Measurements from ENCODE around the gene SEPTIN10. TPM values are rescaled to one million over a fixed set of nuclear protein-coding genes. Genes with fewer than 3 reads are reported as not detected.

The SEPTIN10 gene
- total RNA-seq, 1 experiment from 2014 or later: 105 TPM

GRCh38 chr2:109498906-109499305 lies 114.9 kb downstream of the SEPTIN10 start:
- CTCF ChIA-PET: interaction anchor here (6.3 kb wide), 1 partner anchor 11 kb away, joined by 34 read pairs; no protein-coding TSS in a partner anchor
- Mint-ChIP-seq H3K27me3 (ENCODE audit: insufficient read depth, unreplicated experiment) (no peaks in the 10 kb centered on the region), H3K9me3 (ENCODE audit: unreplicated experiment) (no peaks in the 10 kb centered on the region), H3K36me3 (ENCODE audit: insufficient read depth, unreplicated experiment) (peaks cover 11% of the 10 kb centered on the region), H3K4me1 (ENCODE audit: insufficient read depth, unreplicated experiment) (no peaks in the 10 kb centered on the region), H3K27ac (ENCODE audit: low read depth, unreplicated experiment) (no peak overlapping the region), H3K4me3 (ENCODE audit: unreplicated experiment) (no peak overlapping the region)
- intact Hi-C loops (cut with micrococcal nuclease): no loop called here
- POLR2A ChIA-PET: no interaction called here
- no peak for DNase-seq (ENCODE audit: unreplicated experiment)
- TF ChIP-seq, protein P1, sequence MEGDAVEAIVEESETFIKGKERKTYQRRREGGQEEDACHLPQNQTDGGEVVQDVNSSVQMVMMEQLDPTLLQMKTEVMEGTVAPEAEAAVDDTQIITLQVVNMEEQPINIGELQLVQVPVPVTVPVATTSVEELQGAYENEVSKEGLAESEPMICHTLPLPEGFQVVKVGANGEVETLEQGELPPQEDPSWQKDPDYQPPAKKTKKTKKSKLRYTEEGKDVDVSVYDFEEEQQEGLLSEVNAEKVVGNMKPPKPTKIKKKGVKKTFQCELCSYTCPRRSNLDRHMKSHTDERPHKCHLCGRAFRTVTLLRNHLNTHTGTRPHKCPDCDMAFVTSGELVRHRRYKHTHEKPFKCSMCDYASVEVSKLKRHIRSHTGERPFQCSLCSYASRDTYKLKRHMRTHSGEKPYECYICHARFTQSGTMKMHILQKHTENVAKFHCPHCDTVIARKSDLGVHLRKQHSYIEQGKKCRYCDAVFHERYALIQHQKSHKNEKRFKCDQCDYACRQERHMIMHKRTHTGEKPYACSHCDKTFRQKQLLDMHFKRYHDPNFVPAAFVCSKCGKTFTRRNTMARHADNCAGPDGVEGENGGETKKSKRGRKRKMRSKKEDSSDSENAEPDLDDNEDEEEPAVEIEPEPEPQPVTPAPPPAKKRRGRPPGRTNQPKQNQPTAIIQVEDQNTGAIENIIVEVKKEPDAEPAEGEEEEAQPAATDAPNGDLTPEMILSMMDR (IDR thresholded peaks at IDR 0.05; ENCODE audit: unreplicated experiment): no peak
- no TSS peak for BruUV-seq (replicated peaks)

DNA sequence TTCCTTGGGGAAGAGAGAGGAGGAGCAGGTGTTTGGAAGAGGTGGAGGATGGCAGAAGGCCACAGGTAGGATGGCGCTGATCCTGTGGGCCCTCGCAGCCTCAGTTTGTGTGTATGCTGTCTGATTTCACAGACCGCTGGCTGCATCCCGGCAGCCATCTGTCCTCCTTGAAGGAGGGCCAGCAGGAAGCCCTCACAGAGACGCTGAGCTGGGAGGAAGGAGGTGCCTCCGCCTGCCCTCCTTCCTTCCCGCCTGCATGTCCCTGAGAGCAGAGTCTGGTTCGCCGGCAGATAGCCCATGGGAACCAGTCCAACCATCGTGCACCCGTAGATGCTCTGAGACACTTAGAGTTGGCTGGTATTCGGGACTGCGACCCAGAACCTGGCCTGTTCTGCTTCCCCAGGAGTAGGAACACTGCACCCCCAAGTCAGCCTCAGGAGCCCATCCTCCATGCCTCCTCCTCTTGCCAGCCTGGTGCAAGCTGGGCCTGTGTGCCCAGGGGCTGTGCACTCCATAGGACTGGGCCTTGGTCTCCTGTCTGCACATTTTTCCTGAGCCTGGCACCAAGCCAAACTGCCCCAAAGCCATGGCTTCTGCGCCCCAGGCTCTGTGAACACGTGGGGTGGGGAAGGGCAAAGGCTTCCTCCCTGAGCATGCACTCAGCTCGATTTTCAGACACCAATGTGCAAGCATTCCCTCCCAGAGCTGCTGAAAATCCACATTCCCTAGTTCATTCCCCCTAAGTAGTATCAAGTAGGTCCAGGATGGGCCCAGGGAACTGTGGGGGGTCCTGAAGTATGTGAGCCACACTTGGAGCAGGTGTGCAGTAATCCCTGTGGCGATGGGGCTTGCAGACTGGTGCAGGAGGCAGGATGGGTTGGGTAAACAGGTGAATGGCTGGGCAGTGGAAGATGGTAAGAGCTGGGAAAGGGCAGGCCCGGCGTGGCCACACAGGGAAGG lies 115.6 kb downstream of the SEPTIN10 start:
- no peaks in the 10 kb centered on the region for H3K9me3 Mint-ChIP-seq (ENCODE audit: unreplicated experiment)
- no peak overlapping the region for H3K4me3 Mint-ChIP-seq (ENCODE audit: unreplicated experiment)
- TF ChIP-seq, protein P1 (IDR thresholded peaks at IDR 0.05; ENCODE audit: unreplicated experiment): no peak
- BruUV-seq (replicated peaks): no TSS peak
- no peak for DNase-seq (ENCODE audit: unreplicated experiment)
- peaks cover 11% of the 10 kb centered on the region for H3K36me3 Mint-ChIP-seq (ENCODE audit: insufficient read depth, unreplicated experiment)
- ChIA-PET POLR2A (no interaction called here), CTCF (interaction anchor here (1.8 to 6.3 kb wide), 2 partner anchors 12 to 369 kb away, joined by 4 to 34 read pairs; partner anchors contain the start of gene SH3RF3)
- no peaks in the 10 kb centered on the region for H3K27me3 Mint-ChIP-seq (ENCODE audit: insufficient read depth, unreplicated experiment)
- no peaks in the 10 kb centered on the region for H3K4me1 Mint-ChIP-seq (ENCODE audit: insufficient read depth, unreplicated experiment)
- no peak overlapping the region for H3K27ac Mint-ChIP-seq (ENCODE audit: low read depth, unreplicated experiment)
- intact Hi-C loops (cut with micrococcal nuclease): no loop called here

- no peak for DNase-seq (ENCODE audit: unreplicated experiment)
- intact Hi-C loops (cut with micrococcal nuclease): no loop called here
- ChIA-PET POLR2A (no interaction called here), CTCF (interaction anchor here (1.8 to 6.3 kb wide), 2 partner anchors 12 to 369 kb away, joined by 4 to 34 read pairs; partner anchors contain the start of gene SH3RF3)
- Mint-ChIP-seq H3K4me3 (ENCODE audit: unreplicated experiment) (no peak overlapping the region), H3K4me1 (ENCODE audit: insufficient read depth, unreplicated experiment) (no peaks in the 10 kb centered on the region), H3K36me3 (ENCODE audit: insufficient read depth, unreplicated experiment) (peaks cover 11% of the 10 kb centered on the region), H3K9me3 (ENCODE audit: unreplicated experiment) (no peaks in the 10 kb centered on the region), H3K27ac (ENCODE audit: low read depth, unreplicated experiment) (no peak overlapping the region), H3K27me3 (ENCODE audit: insufficient read depth, unreplicated experiment) (no peaks in the 10 kb centered on the region)
- TF ChIP-seq, protein P1 (IDR thresholded peaks at IDR 0.05; ENCODE audit: unreplicated experiment): no peak
- no TSS peak for BruUV-seq (replicated peaks)
Measured at GRCh38 chr2:109497463-109497862, 116.3 kb downstream of the SEPTIN10 start.

DNA sequence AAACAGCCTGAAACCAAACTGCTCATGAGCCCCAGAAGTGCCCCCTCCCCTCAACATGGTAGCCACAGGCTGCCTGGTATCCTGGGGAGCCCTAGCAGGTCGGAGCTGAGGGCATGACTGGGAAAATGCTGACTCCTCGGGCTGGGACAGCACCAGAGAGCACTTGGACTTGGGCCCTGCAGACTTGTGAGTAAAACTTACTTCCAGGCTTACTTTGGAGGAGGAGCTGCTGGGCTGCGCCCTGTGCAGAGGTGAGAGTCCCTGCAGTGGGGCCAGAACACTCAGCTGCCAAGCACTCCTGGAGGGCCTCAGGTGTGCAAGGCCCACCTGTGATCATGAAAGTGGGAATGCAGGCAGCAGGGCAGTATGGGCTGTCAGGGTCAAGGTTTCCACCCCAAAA lies 119.4 kb downstream of the SEPTIN10 start:
- TF ChIP-seq, protein P1 (IDR thresholded peaks at IDR 0.05; ENCODE audit: unreplicated experiment): no peak
- DNase-seq (ENCODE audit: unreplicated experiment): no peak
- intact Hi-C loops (cut with micrococcal nuclease): no loop called here
- Mint-ChIP-seq H3K4me3 (ENCODE audit: unreplicated experiment) (no peak overlapping the region), H3K36me3 (ENCODE audit: insufficient read depth, unreplicated experiment) (peaks cover 6% of the 10 kb centered on the region), H3K27me3 (ENCODE audit: insufficient read depth, unreplicated experiment) (no peaks in the 10 kb centered on the region), H3K4me1 (ENCODE audit: insufficient read depth, unreplicated experiment) (no peaks in the 10 kb centered on the region), H3K27ac (ENCODE audit: low read depth, unreplicated experiment) (no peak overlapping the region), H3K9me3 (ENCODE audit: unreplicated experiment) (no peaks in the 10 kb centered on the region)
- BruUV-seq (replicated peaks): no TSS peak
- ChIA-PET CTCF (interaction anchor here (0.6 to 6.3 kb wide), 9 partner anchors 15 to 638 kb away, joined by 3 to 34 read pairs (median 3); no protein-coding TSS in a partner anchor), POLR2A (interaction anchor here (0.6 kb wide), 1 partner anchor 181 kb away, joined by 4 read pairs; no protein-coding TSS in a partner anchor)
